Measurements from ENCODE around the gene MTX2.

The MTX2 gene

GRCh38 chr2:176383836-176384442, 114.7 kb downstream of the MTX2 start:
- no peak for DNase-seq

DNA sequence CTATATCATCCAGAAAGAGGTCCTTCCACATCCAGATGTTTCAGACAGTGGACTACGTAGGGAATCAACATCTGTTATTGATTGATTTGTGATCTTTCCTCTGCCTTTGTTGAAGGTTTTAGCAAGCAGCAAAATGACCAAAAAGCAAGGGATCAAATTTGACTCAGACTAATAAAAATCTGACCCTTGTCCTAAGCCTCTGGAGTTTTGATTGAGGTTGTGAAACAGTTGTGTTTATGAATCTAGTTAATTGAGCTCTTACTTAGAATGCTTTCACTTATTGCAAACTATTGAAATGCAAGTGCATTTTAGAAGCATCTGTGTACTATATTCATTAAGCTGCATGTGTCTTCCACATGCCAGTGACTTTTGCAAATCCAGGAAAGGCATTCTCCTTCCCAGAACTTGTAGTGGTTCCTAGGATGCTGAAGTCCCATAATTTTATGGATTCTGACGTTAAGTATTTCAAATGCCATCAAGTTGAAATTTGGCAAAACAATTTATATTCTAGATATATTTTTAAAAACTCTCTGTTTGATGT, 116.0 kb downstream of the MTX2 start:
- no peak for DNase-seq

DNA sequence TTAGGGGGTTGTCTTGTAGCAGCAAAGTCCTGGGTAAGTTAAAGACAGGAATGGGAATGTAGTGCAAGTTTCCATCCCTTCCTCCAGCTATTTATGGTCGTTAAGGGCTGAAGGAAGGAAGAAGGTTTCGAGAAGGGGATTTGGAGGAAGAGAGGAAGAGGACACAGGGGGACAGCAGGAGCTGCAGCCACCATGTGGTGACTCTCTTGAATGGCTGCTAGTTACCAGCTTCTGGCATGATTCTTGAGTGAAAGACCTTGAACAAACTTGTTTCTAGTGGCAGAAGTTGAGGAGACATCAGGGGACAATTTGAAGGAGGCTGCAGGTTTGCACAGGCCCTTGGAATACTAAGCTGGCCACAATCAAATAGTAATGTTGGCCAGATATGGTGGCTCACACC, 116.6 kb downstream of the MTX2 start:
- DNase-seq, result no peak
